Osteocyte (in vitro differentiated cells): ENCODE measurements around the gene PAX7. TPM values are rescaled to one million over a fixed set of nuclear protein-coding genes. Genes with fewer than 3 reads are reported as not detected.

Experiments
- DNase-seq: peaks from one replicate; pipeline ENCODE4 v3.0.0; 2021; ENCODE audit warnings: mixed read lengths; ENCODE audit not compliant: unreplicated experiment; ENCODE audit errors: extremely low spot score
- H3K27ac Mint-ChIP-seq: one replicate; pipeline ENCODE4 v1.8.0; 2021; ENCODE audit warnings: mild to moderate bottlenecking, mixed read lengths; ENCODE audit not compliant: unreplicated experiment
- H3K27me3 Mint-ChIP-seq: one replicate; pipeline ENCODE4 v1.8.0; 2021; ENCODE audit warnings: mixed read lengths; ENCODE audit not compliant: unreplicated experiment
- H3K36me3 Mint-ChIP-seq: one replicate; pipeline ENCODE4 v1.8.0; 2021; ENCODE audit warnings: mixed read lengths; ENCODE audit not compliant: unreplicated experiment
- H3K4me1 Mint-ChIP-seq: one replicate; pipeline ENCODE4 v1.8.0; 2021; ENCODE audit warnings: mixed read lengths; ENCODE audit not compliant: unreplicated experiment
- H3K4me3 Mint-ChIP-seq: one replicate; pipeline ENCODE4 v1.8.0; 2021; ENCODE audit warnings: mild to moderate bottlenecking, moderate library complexity, mixed read lengths; ENCODE audit not compliant: unreplicated experiment
- H3K9me3 Mint-ChIP-seq: one replicate; pipeline ENCODE4 v1.8.0; 2021; ENCODE audit warnings: mixed read lengths; ENCODE audit not compliant: unreplicated experiment
- CTCF ChIP-seq: fragments of 200-600 bp; sonication (generic); IDR thresholded peaks from 2 replicates; pipeline ENCODE4 v1.5.0; 2021; ENCODE audit warnings: antibody characterized with exemption, mild to moderate bottlenecking, moderate library complexity
- total RNA-seq: library from RNA; stranded (reverse); gene quantifications from 2 replicates; pipeline ENCODE4 v1.2.1, GENCODE V29; 2021

The PAX7 gene
- total RNA-seq, 1 donor from 2014 or later = not detected

- Mint-ChIP-seq H3K27me3 (peaks cover 12% of the 10 kb centered on the region), H3K4me1 (no peaks in the 10 kb centered on the region), H3K27ac (no peak overlapping the region), H3K36me3 (no peaks in the 10 kb centered on the region), H3K9me3 (no peaks in the 10 kb centered on the region), H3K4me3 (no peak overlapping the region)
- DNase-seq = no peak
- TF ChIP-seq CTCF = no peak
Measured at GRCh38 chr1:18768086-18768485, 137.4 kb downstream of the PAX7 start.

DNA sequence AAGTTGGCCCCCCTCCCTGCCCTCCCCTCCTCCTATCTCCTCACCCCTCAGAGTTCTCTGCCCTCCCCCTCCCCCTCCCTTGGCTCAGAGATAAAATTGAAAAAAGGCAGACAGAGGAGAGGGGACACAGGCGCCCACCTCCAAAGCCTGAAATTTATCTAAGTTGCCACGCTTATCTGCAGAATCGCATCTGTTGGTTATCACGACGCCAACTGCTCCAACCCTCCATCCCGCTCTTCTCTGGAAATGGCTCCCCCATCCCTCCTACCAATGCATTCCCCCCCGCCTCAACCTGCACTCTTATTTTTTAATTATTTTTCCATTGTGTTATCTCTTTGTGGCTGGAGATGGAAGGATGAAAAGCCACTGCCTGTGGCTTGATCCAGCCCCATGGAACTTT, 138.5 kb downstream of the PAX7 start:
- no peak overlapping the region for H3K27ac Mint-ChIP-seq
- no peaks in the 10 kb centered on the region for H3K9me3 Mint-ChIP-seq
- DNase-seq = no peak
- H3K27me3 Mint-ChIP-seq = peaks cover 10% of the 10 kb centered on the region
- no peak overlapping the region for H3K4me3 Mint-ChIP-seq
- no peak for TF ChIP-seq CTCF
- H3K4me1 Mint-ChIP-seq = no peaks in the 10 kb centered on the region
- no peaks in the 10 kb centered on the region for H3K36me3 Mint-ChIP-seq

DNA sequence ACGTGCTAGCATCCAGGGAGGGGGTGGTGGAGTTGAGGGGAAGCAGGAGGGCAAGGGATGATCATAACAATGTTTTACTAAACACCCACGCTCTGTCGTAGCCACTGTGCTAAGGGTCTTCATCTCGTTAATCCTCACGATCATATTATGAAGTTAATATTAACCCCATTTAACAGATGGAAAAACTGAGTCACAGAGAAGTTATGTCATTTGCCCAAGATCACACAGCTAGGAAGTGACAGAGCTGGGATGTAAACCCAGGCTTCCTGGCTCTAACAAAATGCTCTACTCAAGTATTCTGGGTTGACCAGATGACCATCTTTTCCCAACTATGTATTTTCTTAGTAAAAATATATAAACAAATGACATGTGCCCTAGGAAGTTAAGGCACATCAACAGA, 140.2 kb downstream of the PAX7 start:
- no peak for DNase-seq
- TF ChIP-seq CTCF = no peak
- Mint-ChIP-seq H3K27ac (no peak overlapping the region), H3K4me1 (no peaks in the 10 kb centered on the region), H3K4me3 (no peak overlapping the region), H3K27me3 (peaks cover 7% of the 10 kb centered on the region), H3K9me3 (no peaks in the 10 kb centered on the region), H3K36me3 (no peaks in the 10 kb centered on the region)

- Mint-ChIP-seq H3K4me3 (no peak overlapping the region), H3K27me3 (peaks cover 4% of the 10 kb centered on the region), H3K9me3 (no peaks in the 10 kb centered on the region), H3K27ac (no peak overlapping the region), H3K36me3 (no peaks in the 10 kb centered on the region), H3K4me1 (no peaks in the 10 kb centered on the region)
- no peak for TF ChIP-seq CTCF
- no peak for DNase-seq
Measured at GRCh38 chr1:18773753-18774152, 143.1 kb downstream of the PAX7 start.

GRCh38 chr1:18775341-18775740, 144.7 kb downstream of the PAX7 start:
- H3K4me3 Mint-ChIP-seq = no peak overlapping the region
- DNase-seq = no peak
- no peaks in the 10 kb centered on the region for H3K36me3 Mint-ChIP-seq
- peaks cover 4% of the 10 kb centered on the region for H3K27me3 Mint-ChIP-seq
- H3K4me1 Mint-ChIP-seq = no peaks in the 10 kb centered on the region
- H3K9me3 Mint-ChIP-seq = no peaks in the 10 kb centered on the region
- no peak for TF ChIP-seq CTCF
- no peak overlapping the region for H3K27ac Mint-ChIP-seq
